Colonic mucosa (tissue), 4 donors: Measurements from ENCODE around the gene UBE2Q2. TPM values are rescaled to one million over a fixed set of nuclear protein-coding genes. Genes with fewer than 3 reads are reported as not detected.

ENCODE experiments used
- DNase-seq: peaks from one replicate; pipeline ENCODE4 v3.0.0-alpha.2; 2020
- H3K27ac ChIP-seq: fragments of 200-600 bp; one replicate; pipeline ENCODE4 v1.8.0; 2021
- H3K27me3 ChIP-seq: fragments of 200-600 bp; one replicate; pipeline ENCODE4 v1.8.0; 2021
- H3K36me3 ChIP-seq: fragments of 200-600 bp; one replicate; pipeline ENCODE4 v1.8.0; 2021
- H3K4me1 ChIP-seq: fragments of 200-600 bp; one replicate; pipeline ENCODE4 v1.8.0; 2021; ENCODE audit warnings: mild to moderate bottlenecking
- H3K4me3 ChIP-seq: fragments of 200-600 bp; one replicate; pipeline ENCODE4 v1.8.0; 2021
- H3K9ac ChIP-seq, 2 donors: one replicate each; pipeline ENCODE4 v1.7.0; 2013; ENCODE audit warnings: control low read depth in 2 of 2, low read depth in 2 of 2, low read length in 2 of 2
- H3K9me3 ChIP-seq: fragments of 200-600 bp; one replicate; pipeline ENCODE4 v1.8.0; 2021
- CTCF ChIP-seq: fragments of 200-600 bp; IDR thresholded peaks from one replicate; pipeline ENCODE4 v1.8.0; 2022; ENCODE audit warnings: antibody characterized with exemption, mild to moderate bottlenecking
- intact Hi-C: fragments of 100-400 bp; cut with DNase I; formaldehyde crosslinking; loops from one replicate; pipeline ENCODE4 v1.14.1; 2022
- total RNA-seq, 2 donors: library from RNA; stranded (reverse); fragmentation: NEBNext Ultra II Directional in 1 of 2; extraction: Animal tissue kit (Norgen Biotek cat#: 25700) in 1 of 2; gene quantifications; one replicate each; pipeline ENCODE4 v1.2.1, GENCODE V29; 2021
- donor health status: healthy.
- donor health status: DM: no; HTN: no; CAD: no.
- donor health status: DM: no; HTN: no; CAD: no.

Gene UBE2Q2
- total RNA-seq, 2 donors from 2014 or later = 16.6 to 25.1 TPM

- intact Hi-C loops = no loop called here
- no peaks in the 10 kb centered on the region for H3K36me3 ChIP-seq
- H3K9me3 ChIP-seq = no peaks in the 10 kb centered on the region
- no peaks in the 10 kb centered on the region for H3K4me1 ChIP-seq
- TF ChIP-seq CTCF = no peak
- H3K9ac ChIP-seq = no peak overlapping the region
- DNase-seq = no peak
- no peak overlapping the region for H3K27ac ChIP-seq
- H3K4me3 ChIP-seq = no peak overlapping the region
- no peaks in the 10 kb centered on the region for H3K27me3 ChIP-seq
These were observed 27.2 kb upstream of the UBE2Q2 start for GRCh38 chr15:75815811-75816719.

GRCh38 chr15:75817138-75817935 lies 25.9 kb upstream of the UBE2Q2 start:
- Histone ChIP-seq H3K9me3 (no peaks in the 10 kb centered on the region), H3K9ac (no peak overlapping the region), H3K4me3 (no peak overlapping the region), H3K27me3 (no peaks in the 10 kb centered on the region), H3K27ac (no peak overlapping the region), H3K36me3 (no peaks in the 10 kb centered on the region), H3K4me1 (no peaks in the 10 kb centered on the region)
- intact Hi-C loops = no loop called here
- DNase-seq = no peak
- no peak for TF ChIP-seq CTCF

- Histone ChIP-seq H3K27ac (no peak overlapping the region), H3K4me1 (no peaks in the 10 kb centered on the region), H3K36me3 (no peaks in the 10 kb centered on the region), H3K9me3 (no peaks in the 10 kb centered on the region), H3K27me3 (no peaks in the 10 kb centered on the region), H3K9ac (no peak overlapping the region), H3K4me3 (no peak overlapping the region)
- intact Hi-C loops = no loop called here
- no peak for DNase-seq
- no peak for TF ChIP-seq CTCF
These were observed 23.0 kb upstream of the UBE2Q2 start for GRCh38 chr15:75820206-75820605.

- no peak for TF ChIP-seq CTCF
- no peaks in the 10 kb centered on the region for H3K4me1 ChIP-seq
- intact Hi-C loops = no loop called here
- H3K27ac ChIP-seq = no peak overlapping the region
- H3K4me3 ChIP-seq = no peak overlapping the region
- no peaks in the 10 kb centered on the region for H3K9me3 ChIP-seq
- H3K9ac ChIP-seq = no peak overlapping the region
- no peaks in the 10 kb centered on the region for H3K36me3 ChIP-seq
- no peak for DNase-seq
- H3K27me3 ChIP-seq = no peaks in the 10 kb centered on the region
These were observed 21.4 kb upstream of the UBE2Q2 start for GRCh38 chr15:75821786-75822345.

GRCh38 chr15:75822685-75823278 lies 20.5 kb upstream of the UBE2Q2 start:
- H3K9ac ChIP-seq = no peak overlapping the region
- H3K27me3 ChIP-seq = no peaks in the 10 kb centered on the region
- no peaks in the 10 kb centered on the region for H3K4me1 ChIP-seq
- no peak overlapping the region for H3K27ac ChIP-seq
- TF ChIP-seq CTCF = no peak
- intact Hi-C loops = no loop called here
- no peaks in the 10 kb centered on the region for H3K9me3 ChIP-seq
- H3K36me3 ChIP-seq = no peaks in the 10 kb centered on the region
- no peak for DNase-seq
- no peak overlapping the region for H3K4me3 ChIP-seq
